Stimulated activated CD8-positive, alpha-beta memory T cell treated with anti-CD3 and anti-CD28 coated beads, Interleukin-12 subunit alpha, Interleukin-12 subunit beta, amount 100 ng/mL, for 24 hours (primary cell): ENCODE data around the gene ALDH1B1.
"Not testable (repeated sequence)": the region's sequence is repeated elsewhere in the genome, so short reads cannot be mapped to it uniquely, and the experiment has no call there.

ENCODE experiments used
- DNase-seq: peaks from one replicate; pipeline ENCODE4 v3.0.0-alpha.2; 2020; ENCODE audit errors: extremely low read depth

The ALDH1B1 gene

DNA sequence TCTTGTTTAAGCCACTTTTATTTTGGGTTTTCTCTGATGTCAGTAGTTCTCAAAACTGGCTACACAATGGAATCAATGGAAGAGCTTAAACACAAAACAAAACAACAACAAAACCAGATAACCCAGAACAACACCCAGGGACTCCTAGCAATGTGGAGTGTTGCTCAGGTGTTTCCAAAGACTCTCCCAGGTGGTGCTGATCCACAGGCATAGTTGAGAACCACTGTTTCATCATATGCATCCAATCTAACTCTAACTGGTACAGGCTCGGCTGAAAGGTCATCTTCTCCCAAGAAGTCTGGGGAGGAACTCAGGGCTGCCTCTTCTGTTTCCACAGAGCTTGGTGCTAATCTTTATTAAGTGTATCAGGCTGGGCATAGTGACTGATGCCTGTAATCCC is 5.4 kb upstream of the ALDH1B1 start:
- no peak for DNase-seq

DNA sequence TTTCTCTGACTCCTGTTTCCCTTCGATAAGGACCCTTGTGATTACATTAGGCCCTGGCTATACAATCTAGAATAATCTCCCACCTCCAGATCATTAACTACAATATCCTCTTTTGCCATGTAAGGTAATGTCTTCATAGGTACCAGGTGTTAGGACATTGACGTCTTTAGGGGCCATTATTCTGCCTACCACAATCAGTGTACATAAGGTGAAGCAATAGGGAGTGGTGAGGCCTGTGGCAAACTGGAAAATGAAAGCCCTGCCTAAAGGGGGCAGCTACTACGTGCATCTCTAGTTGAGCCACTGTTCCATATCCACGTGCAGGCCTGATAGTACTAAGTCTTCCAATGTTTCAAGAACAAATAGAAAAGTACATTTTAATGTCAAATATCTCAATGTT is 4.8 kb upstream of the ALDH1B1 start:
- no peak for DNase-seq

DNA sequence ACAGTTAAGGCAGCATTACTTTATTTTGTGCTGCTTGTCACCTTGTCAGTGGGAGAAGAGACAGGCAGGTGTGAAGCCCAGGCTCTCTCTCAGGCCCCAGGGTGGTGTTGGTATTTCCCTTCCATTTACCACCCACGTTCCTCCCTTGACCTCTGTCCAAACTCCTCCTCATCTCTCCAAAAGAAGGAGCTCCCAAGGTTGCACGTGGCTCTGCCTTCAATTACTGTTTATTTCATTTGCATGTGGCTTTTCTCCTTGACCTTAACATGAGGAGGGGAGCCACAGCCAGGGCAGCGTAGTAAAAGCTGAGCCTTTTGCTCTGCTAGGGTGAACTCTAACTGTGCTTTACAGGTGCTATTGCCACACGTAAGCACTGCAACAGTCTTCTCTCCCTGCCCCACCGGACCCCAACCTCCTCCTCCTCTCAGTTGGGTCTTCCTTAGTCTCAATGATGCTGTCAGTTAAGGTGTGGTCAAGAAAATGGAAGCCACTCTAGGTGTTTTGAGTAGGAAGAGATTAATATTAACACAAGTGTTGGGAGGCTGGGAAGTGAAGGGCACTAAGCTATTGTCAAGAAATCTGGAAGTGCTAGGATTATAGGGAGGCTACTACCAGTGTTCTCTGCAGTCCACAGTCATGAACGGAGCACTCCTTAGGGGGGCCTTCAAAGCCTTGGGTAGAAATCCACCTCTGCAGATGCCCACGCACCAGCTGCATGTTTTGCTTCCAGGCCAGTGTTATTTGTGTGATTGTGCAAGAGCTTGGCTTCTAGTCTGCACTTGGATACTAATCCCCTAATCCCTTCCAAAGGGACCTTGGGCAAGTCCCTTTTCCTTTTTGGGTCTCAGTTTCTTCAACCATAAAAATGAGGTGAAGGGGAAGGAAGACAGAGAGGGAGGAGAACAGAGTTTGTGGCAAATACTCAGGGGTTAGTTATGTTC is 3.9 kb upstream of the ALDH1B1 start:
- no peak for DNase-seq

DNA sequence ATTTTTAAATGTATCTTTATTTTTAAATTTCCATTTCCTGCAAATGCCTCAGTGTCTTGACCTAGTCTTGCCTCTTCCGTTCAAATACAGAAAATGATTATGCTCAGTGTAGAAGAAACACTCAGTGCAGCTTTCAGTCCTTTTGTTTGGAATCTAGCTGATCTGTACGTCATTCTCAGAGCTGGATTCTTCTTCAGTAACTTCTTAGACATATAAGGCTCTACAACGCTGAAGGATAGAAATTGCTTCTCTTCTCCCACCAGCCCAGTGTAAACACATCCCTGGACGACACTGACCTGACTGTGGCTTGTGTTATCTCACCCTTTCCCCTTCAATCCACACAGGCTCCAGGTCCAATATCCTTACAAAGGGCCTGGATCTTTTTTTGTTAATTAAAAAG is 3.2 kb upstream of the ALDH1B1 start:
- no peak for DNase-seq

DNA sequence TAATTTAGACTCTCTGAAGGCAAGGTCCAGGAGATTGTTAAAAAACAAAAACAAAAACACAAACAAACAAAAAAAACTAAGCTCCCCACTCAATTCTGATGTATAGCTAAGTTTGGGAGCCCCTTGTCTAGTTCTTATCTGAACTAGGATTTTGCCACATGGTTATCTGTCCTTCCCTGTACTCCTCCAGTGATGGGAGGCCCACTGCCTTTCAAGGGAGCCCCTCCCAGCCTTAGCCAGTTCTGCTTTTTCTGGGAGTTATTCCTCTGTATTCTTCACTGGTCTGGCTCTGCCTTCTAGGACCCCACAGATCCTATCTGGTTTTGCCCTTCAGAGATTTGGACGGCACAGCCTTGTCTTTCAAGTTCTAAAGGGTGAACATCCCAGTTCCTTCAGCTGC is 2.1 kb upstream of the ALDH1B1 start:
- no peak for DNase-seq

DNA sequence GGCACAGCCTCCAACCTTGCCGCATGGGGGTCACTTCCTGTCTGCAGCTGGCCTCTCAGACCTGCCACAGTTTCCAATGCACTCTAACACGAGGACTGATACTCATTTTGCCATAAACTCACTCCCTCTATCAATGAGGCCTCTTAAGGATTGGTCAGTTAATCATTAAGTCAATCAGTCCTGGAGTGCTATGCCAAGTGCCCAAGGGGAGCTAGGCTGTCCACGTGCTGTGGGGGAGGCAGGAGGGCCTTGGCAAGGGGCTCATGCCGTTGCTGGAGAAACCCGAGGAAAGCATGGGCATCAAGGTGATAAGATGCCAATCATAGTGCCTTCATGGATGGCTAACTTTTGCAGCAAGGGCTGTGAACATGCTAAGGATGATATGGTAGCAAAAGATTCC is 1.7 kb upstream of the ALDH1B1 start:
- no peak for DNase-seq

DNA sequence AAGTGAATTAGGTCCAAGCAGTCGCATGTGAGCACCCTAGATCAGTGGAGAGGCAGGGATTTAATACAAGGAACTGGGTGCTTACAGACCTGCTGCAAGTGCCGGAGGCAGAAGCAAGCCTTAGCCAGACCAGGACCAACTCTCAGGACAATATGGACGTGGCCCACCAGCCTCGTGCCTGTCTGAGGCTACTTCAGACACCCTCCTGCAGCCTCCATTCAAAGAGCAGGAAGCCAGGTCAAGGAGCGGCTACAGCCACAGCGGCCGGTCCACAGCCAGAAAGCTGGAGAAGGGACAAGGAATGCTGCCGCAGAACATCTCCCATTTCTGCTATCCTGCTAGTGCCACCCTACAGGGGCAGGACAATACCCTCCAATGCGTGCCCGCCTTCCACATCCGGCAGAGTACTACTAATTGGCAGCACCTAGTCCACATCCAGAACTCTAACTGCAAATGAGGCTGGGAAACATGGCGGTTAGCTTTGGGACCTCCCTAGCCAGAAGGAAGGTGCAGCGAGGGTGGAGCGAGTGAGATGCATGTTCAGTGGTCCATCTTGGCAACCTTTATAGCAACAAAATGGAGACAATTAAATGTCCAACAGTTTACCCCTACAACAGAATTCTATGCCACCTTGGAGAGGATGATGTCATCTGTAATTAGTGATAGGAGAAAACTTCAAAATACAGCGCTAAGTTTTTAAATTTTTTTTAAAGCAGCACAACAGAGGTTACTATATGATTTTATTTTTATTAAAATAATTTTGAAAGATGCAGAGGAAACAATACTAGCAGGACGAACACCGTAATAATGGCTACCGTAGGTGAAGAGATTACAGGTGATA is 1.0 kb upstream of the ALDH1B1 start:
- no peak for DNase-seq

DNA sequence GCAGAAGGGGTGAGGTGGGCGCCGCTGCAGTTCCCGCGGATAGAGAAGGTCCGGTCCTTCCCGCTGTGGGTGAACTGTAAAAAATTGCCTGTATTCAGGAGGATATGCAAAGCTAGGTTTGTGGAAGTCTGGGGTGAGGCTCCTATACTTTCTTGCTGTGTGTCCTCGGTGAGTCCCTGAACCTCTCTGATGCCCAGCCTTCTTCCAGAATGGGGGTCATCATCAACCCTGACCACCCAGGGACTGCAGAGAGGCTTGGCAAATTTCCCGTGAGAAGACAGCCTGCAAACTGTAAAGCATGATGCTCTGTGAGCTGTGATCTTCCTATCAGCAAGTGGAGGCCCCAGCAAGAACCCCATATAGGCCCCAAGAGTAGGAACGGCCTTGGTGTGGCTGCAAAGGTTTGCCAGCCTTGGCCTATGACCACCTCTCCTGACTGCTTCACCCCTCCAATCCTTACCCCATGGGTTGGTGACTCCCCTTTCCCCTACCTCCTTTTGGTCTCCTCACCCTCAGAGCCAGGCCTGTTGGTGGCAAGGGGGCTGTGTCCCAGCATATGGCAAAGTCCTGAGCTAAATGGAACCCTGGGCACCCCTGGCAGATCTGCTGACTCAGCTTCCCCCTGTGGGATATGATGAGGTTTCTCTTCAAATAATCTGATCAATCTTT is 760 bp downstream of the ALDH1B1 start:
- DNase-seq: no peak

DNA sequence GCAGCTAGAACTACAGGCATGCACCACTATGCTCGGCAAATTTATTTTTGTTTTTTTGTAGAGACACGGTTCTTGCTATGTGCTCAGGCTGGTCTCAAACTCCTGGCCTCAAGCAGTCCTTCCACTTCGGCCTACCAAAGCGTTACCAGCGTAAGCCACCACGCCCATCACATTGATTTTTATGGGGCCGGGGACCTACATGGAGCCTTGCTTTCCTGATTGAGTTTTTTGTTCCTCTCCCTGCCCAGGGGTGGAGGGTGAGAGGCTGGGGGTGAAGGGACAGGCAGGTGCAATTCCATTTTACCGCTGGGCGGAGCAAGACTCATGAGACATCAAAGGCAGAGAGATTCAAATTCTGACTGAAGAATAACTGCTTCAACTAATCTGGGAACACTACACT is 1.9 kb downstream of the ALDH1B1 start:
- no peak for DNase-seq

DNA sequence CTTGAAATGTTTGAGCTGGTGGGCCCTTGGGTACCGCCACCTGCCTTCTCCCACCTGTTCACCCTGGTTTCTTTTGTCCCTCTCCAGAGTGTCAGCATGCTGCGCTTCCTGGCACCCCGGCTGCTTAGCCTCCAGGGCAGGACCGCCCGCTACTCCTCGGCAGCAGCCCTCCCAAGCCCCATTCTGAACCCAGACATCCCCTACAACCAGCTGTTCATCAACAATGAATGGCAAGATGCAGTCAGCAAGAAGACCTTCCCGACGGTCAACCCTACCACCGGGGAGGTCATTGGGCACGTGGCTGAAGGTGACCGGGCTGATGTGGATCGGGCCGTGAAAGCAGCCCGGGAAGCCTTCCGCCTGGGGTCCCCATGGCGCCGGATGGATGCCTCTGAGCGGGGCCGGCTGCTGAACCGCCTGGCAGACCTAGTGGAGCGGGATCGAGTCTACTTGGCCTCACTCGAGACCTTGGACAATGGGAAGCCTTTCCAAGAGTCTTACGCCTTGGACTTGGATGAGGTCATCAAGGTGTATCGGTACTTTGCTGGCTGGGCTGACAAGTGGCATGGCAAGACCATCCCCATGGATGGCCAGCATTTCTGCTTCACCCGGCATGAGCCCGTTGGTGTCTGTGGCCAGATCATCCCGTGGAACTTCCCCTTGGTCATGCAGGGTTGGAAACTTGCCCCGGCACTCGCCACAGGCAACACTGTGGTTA is 3.3 kb downstream of the ALDH1B1 start:
- no peak for DNase-seq

DNA sequence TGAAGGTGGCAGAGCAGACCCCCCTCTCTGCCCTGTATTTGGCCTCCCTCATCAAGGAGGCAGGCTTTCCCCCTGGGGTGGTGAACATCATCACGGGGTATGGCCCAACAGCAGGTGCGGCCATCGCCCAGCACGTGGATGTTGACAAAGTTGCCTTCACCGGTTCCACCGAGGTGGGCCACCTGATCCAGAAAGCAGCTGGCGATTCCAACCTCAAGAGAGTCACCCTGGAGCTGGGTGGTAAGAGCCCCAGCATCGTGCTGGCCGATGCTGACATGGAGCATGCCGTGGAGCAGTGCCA is 3.8 kb downstream of the ALDH1B1 start:
- DNase-seq: no peak

DNA sequence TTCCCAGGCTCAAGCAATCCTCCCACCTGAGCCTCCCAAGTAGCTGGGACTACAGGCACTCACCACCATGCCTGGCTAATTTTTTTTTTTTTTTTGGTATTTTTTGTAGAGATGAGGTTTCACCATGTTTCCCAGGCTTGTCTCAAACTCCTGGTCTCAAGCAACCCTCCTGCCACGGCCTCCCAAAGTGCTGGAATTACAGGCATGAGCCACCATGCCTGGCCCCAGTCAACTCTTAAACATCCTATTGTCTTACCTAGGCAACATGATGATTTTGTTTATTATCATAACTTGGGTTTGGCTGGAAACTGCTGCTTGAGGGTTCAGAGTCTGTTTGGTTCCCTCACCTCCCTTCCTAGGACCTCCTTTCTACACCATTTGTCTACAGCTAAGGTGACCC is 6.7 kb downstream of the ALDH1B1 start:
- not testable (repeated sequence) for DNase-seq

DNA sequence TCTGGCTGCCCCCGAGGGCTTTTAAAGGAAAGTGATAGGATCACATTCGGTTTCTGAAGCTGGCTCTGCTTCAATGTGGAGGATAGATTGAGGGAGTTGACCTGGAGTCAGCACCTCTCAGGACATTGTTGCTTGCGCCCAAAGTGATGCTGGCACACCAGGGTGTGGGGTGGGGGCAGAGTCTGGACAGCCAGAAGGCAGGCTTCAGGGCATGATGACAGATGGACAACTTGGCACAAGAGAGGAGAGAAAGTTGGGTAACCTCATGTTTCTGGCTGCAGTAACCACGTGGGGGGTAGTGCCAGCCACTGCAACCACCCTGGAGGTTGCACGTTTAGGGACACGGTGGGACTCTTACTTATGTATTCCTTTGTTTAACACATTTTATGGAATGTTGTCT is 9.5 kb downstream of the ALDH1B1 start:
- DNase-seq: no peak

DNA sequence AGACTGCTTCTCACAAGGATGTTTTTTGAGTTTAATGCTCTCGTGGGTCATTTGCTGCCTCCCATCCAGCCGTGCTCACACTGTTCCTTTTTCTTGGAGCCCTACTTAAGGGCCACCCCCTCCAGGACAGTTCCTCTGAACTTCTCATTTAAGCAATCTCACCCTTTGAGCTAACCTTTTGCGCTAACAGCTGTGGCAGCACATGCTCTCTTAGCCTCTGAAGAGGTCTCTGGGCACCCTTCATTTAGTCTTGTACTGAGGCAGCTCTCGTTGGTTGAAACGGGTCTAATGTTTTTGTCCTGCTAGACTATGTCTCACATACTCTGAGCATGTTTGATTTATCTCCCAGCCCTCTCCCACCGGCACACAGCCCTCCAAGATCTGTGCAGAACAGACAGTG is 11.8 kb downstream of the ALDH1B1 start:
- no peak for DNase-seq

DNA sequence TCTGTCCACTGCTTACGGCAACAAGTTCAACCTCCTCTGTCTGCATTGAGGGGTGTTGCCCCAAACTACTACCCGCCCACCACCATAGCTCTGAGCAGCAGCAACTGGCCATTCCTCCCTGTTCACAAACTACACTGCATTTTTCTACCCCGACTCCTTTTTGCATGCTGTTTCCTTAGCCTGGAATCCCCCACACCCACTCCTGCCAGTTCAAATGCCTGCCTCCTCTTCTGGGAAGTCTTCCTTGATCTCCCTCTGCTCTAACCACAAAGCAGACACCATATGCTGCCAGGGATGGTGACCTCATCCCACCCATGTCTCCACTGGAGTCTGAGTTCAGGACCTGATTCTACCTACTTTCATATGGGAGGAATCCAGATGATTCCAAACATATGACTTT is 13.3 kb downstream of the ALDH1B1 start:
- DNase-seq: no peak

DNA sequence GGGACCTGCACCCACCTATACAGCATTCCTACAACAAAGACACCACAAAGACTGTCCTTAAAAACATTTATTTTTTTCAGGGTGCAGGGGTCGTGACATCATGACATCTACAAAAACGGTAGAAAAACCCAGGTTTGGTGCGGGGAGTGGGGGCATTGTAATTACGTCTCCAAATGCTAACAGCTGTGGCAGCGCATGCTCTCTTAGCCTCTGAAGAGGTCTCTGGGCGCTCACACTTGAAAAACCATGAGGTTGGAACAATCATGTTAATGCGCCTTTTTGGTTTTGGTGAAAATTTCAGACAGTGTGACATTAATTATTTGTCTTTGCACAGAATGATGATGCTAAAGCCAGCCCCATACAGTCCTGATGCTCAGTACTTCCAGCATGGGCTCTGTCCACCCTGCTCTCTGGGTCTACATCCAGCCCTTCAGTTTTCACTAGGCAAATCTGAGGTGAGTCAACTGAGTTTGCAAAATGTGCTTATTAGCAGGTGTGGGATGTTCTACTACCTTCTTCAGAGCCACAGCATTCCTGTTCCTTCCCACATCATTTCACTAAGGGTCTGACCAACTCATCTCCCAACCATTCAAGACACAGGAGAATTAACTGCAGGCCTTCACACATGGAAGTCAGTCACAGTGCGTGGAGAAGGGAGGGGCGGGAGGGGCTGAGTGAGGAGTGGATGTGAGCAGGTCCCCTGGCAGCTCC is 14.1 kb downstream of the ALDH1B1 start:
- no peak for DNase-seq

DNA sequence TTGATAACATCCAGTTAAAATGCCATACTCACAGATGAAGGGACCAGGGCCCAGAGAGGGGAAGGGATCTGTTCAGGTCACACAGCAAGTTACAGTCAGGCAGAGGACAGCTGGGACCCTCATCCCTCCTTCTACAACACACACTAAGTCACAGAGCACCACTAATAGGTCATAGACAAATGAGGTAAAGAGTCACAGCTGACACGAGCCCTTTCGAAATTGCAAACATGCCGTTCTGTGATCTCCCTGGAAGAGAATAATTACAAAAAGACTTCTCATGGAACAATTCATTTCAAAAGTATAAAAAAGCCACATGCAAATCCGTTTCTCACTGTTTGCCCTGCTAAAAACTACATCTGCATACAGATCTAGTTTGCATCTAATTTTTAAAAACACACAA is 16.2 kb downstream of the ALDH1B1 start:
- no peak for DNase-seq

DNA sequence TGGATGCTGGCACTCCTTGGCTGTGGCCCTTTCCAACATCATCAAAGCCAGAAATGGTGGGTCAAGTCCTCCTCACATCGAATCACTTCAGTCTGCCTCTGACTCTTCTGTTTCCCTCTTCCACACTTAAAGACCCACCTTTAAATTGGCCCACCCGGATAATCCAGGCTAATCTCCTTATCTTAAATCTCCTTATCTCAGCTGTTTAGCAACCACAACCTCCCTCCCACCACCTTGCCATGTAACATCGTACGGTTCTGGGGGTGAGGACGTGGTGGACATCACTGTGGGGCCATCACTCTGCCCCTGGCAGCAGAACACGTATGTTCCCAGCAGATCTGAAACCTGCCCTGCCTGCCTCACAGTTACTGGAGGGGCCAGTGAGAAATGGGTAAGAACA is 20.2 kb downstream of the ALDH1B1 start:
- no peak for DNase-seq

DNA sequence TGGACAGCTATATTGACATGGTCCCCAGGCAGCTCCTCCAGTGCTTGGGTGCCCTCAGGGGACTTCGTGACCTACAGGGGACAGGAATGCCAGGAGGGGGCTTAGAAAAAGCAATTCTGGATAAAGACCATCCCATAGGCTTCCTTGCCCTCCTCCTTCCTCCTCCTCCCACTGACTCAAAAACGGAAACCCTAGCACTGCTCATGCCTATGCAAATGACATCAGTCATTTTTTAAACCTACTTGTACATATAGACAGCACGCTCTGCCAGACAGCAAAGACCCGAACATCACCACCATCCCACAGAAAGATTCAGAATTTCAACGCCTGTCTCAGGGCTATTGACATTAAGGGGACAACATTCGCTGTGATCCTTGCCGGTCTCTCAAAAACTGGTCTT is 20.8 kb downstream of the ALDH1B1 start:
- no peak for DNase-seq

DNA sequence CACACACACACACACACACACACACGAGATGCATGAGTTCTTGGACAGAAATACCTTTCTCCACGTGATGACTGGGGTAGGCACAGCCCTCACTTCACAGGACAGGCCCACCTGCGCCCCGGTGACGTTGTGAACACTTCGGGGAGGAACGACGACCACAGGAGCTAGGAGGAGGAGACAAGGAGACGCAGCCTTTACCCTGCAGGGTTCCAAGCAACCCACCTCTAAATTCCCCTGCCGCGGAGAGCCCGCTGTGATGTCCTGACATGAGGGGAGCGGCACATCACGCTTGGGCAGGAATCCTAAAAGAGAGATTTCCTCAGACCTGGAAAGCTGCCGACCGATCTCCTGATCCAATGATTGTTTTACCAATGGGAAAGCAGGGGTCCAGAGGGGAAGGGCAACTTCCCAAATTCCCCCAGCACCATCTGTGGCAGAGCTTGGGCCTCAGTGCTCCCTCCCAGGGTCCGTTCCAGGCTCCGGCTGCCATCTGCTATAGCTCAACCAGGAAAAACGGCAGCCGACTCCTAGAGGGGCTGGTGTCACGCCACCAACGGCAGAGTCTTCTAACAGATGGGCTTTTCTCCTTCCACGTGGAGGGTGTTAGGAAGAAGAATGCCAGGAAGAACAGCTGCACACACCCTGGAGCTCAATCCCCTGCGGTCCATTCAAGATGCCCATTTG is 21.7 kb downstream of the ALDH1B1 start:
- no peak for DNase-seq

DNA sequence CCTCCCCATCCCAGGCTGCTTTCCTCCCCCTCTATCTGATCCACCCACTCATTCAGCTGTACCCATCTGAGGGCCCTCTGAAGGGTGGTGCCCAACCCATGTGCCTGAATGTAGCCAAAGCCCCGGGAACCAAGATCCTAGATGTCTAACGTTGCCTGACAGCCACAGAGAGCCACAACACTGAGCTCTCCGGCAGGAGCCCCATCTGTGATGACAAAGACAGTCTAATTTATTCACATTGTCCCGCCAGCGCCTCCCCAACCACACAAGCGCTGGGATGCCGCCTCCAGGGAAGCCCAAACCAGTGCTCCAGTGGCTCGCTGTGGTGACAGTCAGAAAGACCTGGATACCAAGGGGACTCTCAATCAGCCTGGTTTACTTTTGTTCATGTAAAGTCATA is 23.4 kb downstream of the ALDH1B1 start:
- no peak for DNase-seq
